H1 (cell line): ENCODE results near the gene HSPB1. TPM values are rescaled to one million over a fixed set of nuclear protein-coding genes. Genes with fewer than 3 reads are reported as not detected.

ENCODE experiments used
- CTCF ChIA-PET: fragments of 300-600 bp; sonication (Branson Sonifier 250); formaldehyde crosslinking; loops from one replicate; lab custom pipeline; 2021; ENCODE audit not compliant: partially characterized antibody; lab: Charles Lee
- POLR2A ChIA-PET: fragments of 300-600 bp; sonication (Branson Sonifier 250); formaldehyde crosslinking; loops from one replicate; lab custom pipeline; 2021; ENCODE audit warnings: inconsistent platforms; ENCODE audit not compliant: partially characterized antibody; lab: Charles Lee
- DNase-seq, 2 experiments: peaks; one replicate each; pipeline versions ENCODE4 v3.0.0 to v3.0.0-alpha.2; 2010 to 2022; ENCODE audit warnings: low spot score in 2 of 2, low read depth in 1 of 2, mixed read lengths in 1 of 2
- FAIRE-seq: peaks from 2 replicates; lab custom pipeline; 2011; peaks lifted over from hg19 to GRCh38; lab: Jason Lieb, UNC
- H2AFZ ChIP-seq: 2 replicates; pipeline ENCODE4 v1.8.1; 2012; ENCODE audit warnings: low read length, inconsistent platforms
- H2AK5ac ChIP-seq: 2 replicates; pipeline ENCODE4 v1.6.1; 2013; ENCODE audit warnings: low read depth, low read length
- H2BK120ac ChIP-seq: replicated peaks from 2 replicates; pipeline ENCODE3; 2013; ENCODE audit warnings: low read depth, low read length, inconsistent platforms
- H2BK12ac ChIP-seq: 2 replicates; pipeline ENCODE4 v1.6.1; 2013; ENCODE audit warnings: low read depth, low read length
- H2BK15ac ChIP-seq: 2 replicates; pipeline ENCODE4 v1.6.1; 2013; ENCODE audit warnings: low read length
- H2BK20ac ChIP-seq: 2 replicates; pipeline ENCODE4 v1.6.1; 2013; ENCODE audit warnings: low read length
- H2BK5ac ChIP-seq: 2 replicates; pipeline ENCODE4 v1.6.1; 2013; ENCODE audit warnings: low read depth, low read length
- H3K14ac ChIP-seq: 2 replicates; pipeline ENCODE4 v1.6.1; 2013; ENCODE audit warnings: inconsistent platforms; ENCODE audit not compliant: insufficient read length
- H3K18ac ChIP-seq: 2 replicates; pipeline ENCODE4 v1.6.1; 2013; ENCODE audit warnings: low read length; ENCODE audit errors: extremely low read depth
- H3K23ac ChIP-seq: 2 replicates; pipeline ENCODE4 v1.6.1; 2013; ENCODE audit warnings: inconsistent platforms; ENCODE audit not compliant: insufficient read length
- H3K23me2 ChIP-seq: 2 replicates; pipeline ENCODE4 v1.6.1; 2013; ENCODE audit warnings: low read depth, low read length
- H3K27ac ChIP-seq: 2 replicates; pipeline ENCODE4 v1.6.1; 2011; ENCODE audit warnings: low read depth, low read length, inconsistent platforms
- H3K27me3 ChIP-seq, 4 experiments: replicated peaks in 1 of 4; 1 replicate in 1 of 4; 2 replicates in 3 of 4; pipeline versions ENCODE4 v1.6.1 to v1.8.1; 2011 to 2013; ENCODE audit warnings: low read length in 3 of 4, mild to moderate bottlenecking in 3 of 4, inconsistent platforms in 2 of 4, mixed read lengths in 2 of 4, moderate library complexity in 1 of 4; ENCODE audit not compliant: control insufficient read depth in 3 of 4, insufficient read depth in 3 of 4; ENCODE audit errors: extremely low read depth in 1 of 4
- H3K36me3 ChIP-seq, 4 experiments: 2 replicates each; pipeline versions ENCODE4 v1.6.1 to v1.8.1; 2011 to 2013; ENCODE audit warnings: mild to moderate bottlenecking in 4 of 4, low read length in 3 of 4, moderate library complexity in 2 of 4, control low read depth in 1 of 4, inconsistent platforms in 1 of 4; ENCODE audit not compliant: insufficient read depth in 4 of 4, control insufficient read depth in 2 of 4
- H3K4ac ChIP-seq: replicated peaks from 2 replicates; pipeline ENCODE3; 2013; ENCODE audit warnings: low read length, low read depth, mixed read lengths, inconsistent platforms; ENCODE audit not compliant: insufficient read length
- H3K4me1 ChIP-seq, 4 experiments: replicated peaks in 1 of 4; 1 replicate in 1 of 4; 2 replicates in 3 of 4; pipeline versions ENCODE4 v1.6.1 to v1.8.1; 2011 to 2013; ENCODE audit warnings: low read length in 3 of 4, inconsistent platforms in 2 of 4, mixed read lengths in 1 of 4; ENCODE audit not compliant: insufficient read depth in 4 of 4, control insufficient read depth in 3 of 4
- H3K4me2 ChIP-seq, 2 experiments: 2 replicates each; pipeline versions ENCODE4 v1.6.1 to v1.8.1; 2011 to 2013; ENCODE audit warnings: low read depth in 2 of 2, low read length in 2 of 2, control low read depth in 1 of 2, inconsistent platforms in 1 of 2, mild to moderate bottlenecking in 1 of 2; ENCODE audit not compliant: insufficient read depth in 1 of 2
- H3K4me3 ChIP-seq, 4 experiments: fragments of 200-600, 300-600 bp in 1 of 4; sonication (generic), shearing (Covaris generic), sonication (Bioruptor Twin) in 1 of 4; 2 replicates each; pipeline versions ENCODE4 v1.5.1 to v1.8.1; 2011 to 2016; ENCODE audit warnings: low read length in 4 of 4, low read depth in 3 of 4, control low read depth in 2 of 4, inconsistent platforms in 2 of 4, mild to moderate bottlenecking in 2 of 4, mixed read lengths in 1 of 4, moderate library complexity in 1 of 4; ENCODE audit not compliant: insufficient read depth in 2 of 4; ENCODE audit errors: extremely low read depth in 1 of 4
- H3K56ac ChIP-seq: replicated peaks from 2 replicates; pipeline ENCODE3; 2013; ENCODE audit warnings: low read depth, mild to moderate bottlenecking, mixed read lengths, low read length, inconsistent platforms; ENCODE audit not compliant: insufficient read length
- H3K79me1 ChIP-seq: 2 replicates; pipeline ENCODE4 v1.6.1; 2013; ENCODE audit warnings: low read depth, low read length, control low read depth
- H3K79me2 ChIP-seq, 2 experiments: 2 replicates each; pipeline versions ENCODE4 v1.6.1 to v1.8.1; 2012 to 2013; ENCODE audit warnings: low read length in 2 of 2, mild to moderate bottlenecking in 2 of 2, inconsistent platforms in 1 of 2; ENCODE audit not compliant: insufficient read depth in 2 of 2, control insufficient read depth in 1 of 2
- H3K9ac ChIP-seq, 4 experiments: replicated peaks in 1 of 4; 1 replicate in 1 of 4; 2 replicates in 3 of 4; pipeline versions ENCODE4 v1.6.1 to v1.8.1; 2011 to 2013; ENCODE audit warnings: low read depth in 3 of 4, low read length in 3 of 4, control low read depth in 2 of 4, mild to moderate bottlenecking in 2 of 4, moderate library complexity in 2 of 4, inconsistent platforms in 1 of 4; ENCODE audit errors: extremely low read depth in 1 of 4
- H3K9me3 ChIP-seq, 2 experiments: 2 replicates each; pipeline versions ENCODE4 v1.6.1 to v1.8.1; 2012 to 2013; ENCODE audit warnings: mild to moderate bottlenecking in 2 of 2, moderate library complexity in 2 of 2, control low read depth in 1 of 2, inconsistent platforms in 1 of 2, low read depth in 1 of 2, low read length in 1 of 2, mixed read lengths in 1 of 2; ENCODE audit not compliant: insufficient read depth in 2 of 2
- H4K20me1 ChIP-seq, 2 experiments: replicated peaks in 1 of 2; 2 replicates each; pipeline versions ENCODE3 to v1.8.1; 2011 to 2013; ENCODE audit warnings: inconsistent platforms in 2 of 2, low read length in 2 of 2, mild to moderate bottlenecking in 1 of 2; ENCODE audit not compliant: insufficient read depth in 2 of 2, control insufficient read depth in 1 of 2
- H4K5ac ChIP-seq: 2 replicates; pipeline ENCODE4 v1.6.1; 2013; ENCODE audit warnings: low read length, low read depth, mixed read lengths, inconsistent platforms; ENCODE audit not compliant: insufficient read length
- H4K8ac ChIP-seq: 2 replicates; pipeline ENCODE4 v1.8.0; 2013; ENCODE audit warnings: mild to moderate bottlenecking, moderate library complexity, low read length, inconsistent platforms; ENCODE audit not compliant: insufficient read depth; ENCODE audit errors: extremely low read depth
- H4K91ac ChIP-seq: replicated peaks from 2 replicates; pipeline ENCODE3; 2013; ENCODE audit warnings: low read length, mixed read lengths, inconsistent platforms; ENCODE audit not compliant: insufficient read length
- CBX5 ChIP-seq: fragments of 300-800, 300-1000 bp; sonication (generic); IDR thresholded peaks from 2 replicates; pipeline ENCODE4 v1.7.1; 2016; ENCODE audit warnings: antibody characterized with exemption, low read length, low read depth
- EP300 ChIP-seq, 2 experiments: IDR thresholded peaks; 1 replicate in 1 of 2; 2 replicates in 1 of 2; pipeline ENCODE4 v1.6.1; 2011 to 2012; ENCODE audit warnings: low read depth in 2 of 2, low read length in 2 of 2, mild to moderate bottlenecking in 2 of 2, borderline replicate concordance in 1 of 2, inconsistent platforms in 1 of 2, moderate library complexity in 1 of 2
- GTF2F1 ChIP-seq: IDR thresholded peaks from 2 replicates; pipeline ENCODE4 v1.6.1; 2012; ENCODE audit warnings: low read depth, low read length, improper control_type of control experiment, borderline replicate concordance
- RNF2 ChIP-seq: fragments of 200-900, 300-1000 bp; sonication (generic); IDR thresholded peaks from 2 replicates; pipeline ENCODE4 v1.7.1; 2016; ENCODE audit warnings: borderline replicate concordance, low read depth, mild to moderate bottlenecking, antibody characterized with exemption, low read length; ENCODE audit not compliant: poor library complexity, severe bottlenecking; ENCODE audit errors: missing control alignments
- WGBS, 2 experiments: shearing (Covaris generic) in 1 of 2; methylation state at CpG; one replicate each; pipeline versions ENCODE4 v1.1.6 to v1.1.7; 2013 to 2015; ENCODE audit warnings: low lambda C conversion rate in 2 of 2, mixed read lengths in 2 of 2, inconsistent platforms in 1 of 2, low coverage in 1 of 2, missing lambda C conversion rate in 1 of 2; ENCODE audit not compliant: insufficient replicate concordance in 2 of 2, insufficient coverage in 1 of 2, insufficient read length in 1 of 2; ENCODE audit errors: extremely low coverage in 1 of 2, missing lambda C conversion rate in 1 of 2; 5-methylcytosine and 5-hydroxymethylcytosine counted together
- polyA plus RNA-seq, 7 experiments: library from polyadenylated mRNA; depleted of rRNA in 3 of 7; stranded (reverse) in 5 of 7; unstranded in 2 of 7; fragments of >200 nt in 5 of 7; fragments of 200-250 nt in 2 of 7; gene quantifications; 1 replicate in 5 of 7; 2 replicates in 1 of 7; 4 replicates in 1 of 7; pipeline versions ENCODE4 v1.2.1 to v1.2.3, GENCODE V29; 2011 to 2013; ENCODE audit warnings: missing spikeins in 2 of 7, mixed read lengths in 2 of 7
- total RNA-seq: library from RNA; stranded (reverse); fragmentation: NEBNext Ultra II Directional; extraction: Animal tissue kit (Norgen Biotek cat#: 25700); gene quantifications from 2 replicates; pipeline ENCODE4 v1.2.1, GENCODE V29; 2021

Gene HSPB1
- total and polyA plus RNA-seq, 2 of the 8 experiments (the other 6 are each of a cell fraction or from before 2014, with no cell fraction given): 165 to 254 TPM

GRCh38 chr7:76346778-76347177 lies 44.3 kb downstream of the HSPB1 start:
- Histone ChIP-seq H4K5ac (no peak overlapping the region), H2BK20ac (no peak overlapping the region), H2BK5ac (no peak overlapping the region), H3K9me3 (no peaks in the 10 kb centered on the region), H3K14ac (no peak overlapping the region), H3K27ac (no peak overlapping the region), H2BK15ac (no peak overlapping the region), H3K4me1 (0 out of 7 replicates have a peak, but pooled peaks cover 0 to 2% (median 0%) of the 10 kb centered on the region in 4 experiments), H3K9ac (no peak overlapping the region), H3K23ac (no peak overlapping the region), H2BK12ac (no peak overlapping the region), H3K18ac (no peak overlapping the region), H4K20me1 (peaks cover 40 to 48% of the 10 kb centered on the region in 2 experiments), H2AFZ (no peak overlapping the region), H2AK5ac (no peak overlapping the region), H4K91ac (no peak overlapping the region), H3K23me2 (no peaks in the 10 kb centered on the region), H4K8ac (no peak overlapping the region), H3K56ac (no peak overlapping the region), H3K4me3 (no peak overlapping the region), H2BK120ac (no peak overlapping the region), H3K27me3 (no peaks in the 10 kb centered on the region), H3K4me2 (no peak overlapping the region), H3K79me2 (peaks cover 55 to 99% of the 10 kb centered on the region in 2 experiments), H3K36me3 (peaks cover 18 to 75% (median 59%) of the 10 kb centered on the region in 4 experiments), H3K4ac (no peak overlapping the region), H3K79me1 (peaks cover 16% of the 10 kb centered on the region)
- FAIRE-seq (no peak), DNase-seq (no peak)
- POLR2A ChIA-PET: interaction anchor here (1.3 kb wide), 1 partner anchor 9 kb away, joined by 8 read pairs; no protein-coding TSS in a partner anchor
- 94% methylated on average over 8 of the region's 8 CpGs; no CpG with 5 or more reads in 1 of the 2 experiments for WGBS, 2 experiments
- no peak for TF ChIP-seq GTF2F1
- no peak for TF ChIP-seq RNF2
- no peak for TF ChIP-seq EP300 (IDR thresholded peaks at IDR 0.05; ENCODE audit: borderline replicate concordance in 1 of 2, low read depth in 2 of 2, low read length in 2 of 2)
- TF ChIP-seq CBX5: no peak
- CTCF ChIA-PET: interaction anchor here (0.9 kb wide), 1 partner anchor 14 kb away, joined by 3 read pairs; no protein-coding TSS in a partner anchor
